ENCODE results near the gene ARPP19.
A peak's percentile ranks its signal among the peaks of the same experiment; 100 is the strongest.

The ARPP19 gene

GRCh38 chr15:52558196-52558595 lies 10.6 kb downstream of the ARPP19 start:
- Histone ChIP-seq H3K36me3 (ENCODE audit: control insufficient read depth in 1 of 2, insufficient read depth in 2 of 2, low read length in 2 of 2) (peaks cover 2 to 4% of the 10 kb centered on the region in 2 experiments), H3K4me1 (ENCODE audit: control insufficient read depth in 1 of 2, insufficient read depth in 2 of 2, low read length in 2 of 2) (peaks cover 0 to 2% of the 10 kb centered on the region in 2 experiments), H4K12ac (ENCODE audit: low read depth, low read length) (no peak overlapping the region), H2BK12ac (ENCODE audit: low read length) (no peak overlapping the region), H3K4ac (ENCODE audit: low read depth, low read length) (no peak overlapping the region), H3K4me2 (ENCODE audit: low read length) (no peak overlapping the region), H2BK120ac (ENCODE audit: insufficient read depth, low read length, poor library complexity) (no peak overlapping the region), H3K14ac (ENCODE audit: low read length) (no peak overlapping the region), H2AK5ac (ENCODE audit: low read length) (no peak overlapping the region), H3K4me3 (ENCODE audit: low read depth, low read length) (no peak overlapping the region), H4K8ac (ENCODE audit: low read depth, low read length) (no peak overlapping the region), H2AFZ (ENCODE audit: insufficient read depth, low read length, poor library complexity) (no peak overlapping the region), H3K9ac (ENCODE audit: low read length) (no peak overlapping the region), H3K79me2 (ENCODE audit: control insufficient read depth, insufficient read depth, low read length, poor library complexity) (peaks cover 6% of the 10 kb centered on the region), H3K79me1 (ENCODE audit: low read length) (no peaks in the 10 kb centered on the region), H3K27ac (ENCODE audit: low read depth, low read length) (peak overlapping the region; percentile 53), H3K9me3 (ENCODE audit: insufficient read depth, low read depth, low read length) (no peaks in the 10 kb centered on the region), H3K27me3 (ENCODE audit: insufficient read depth, low read length) (no peaks in the 10 kb centered on the region), H3K23ac (ENCODE audit: low read length) (no peak overlapping the region), H2BK5ac (ENCODE audit: low read depth, low read length, poor library complexity) (no peak overlapping the region), H4K91ac (ENCODE audit: low read depth, low read length) (peak overlapping the region; percentile 45), H3K18ac (ENCODE audit: low read length) (no peak overlapping the region)
- no CpG with 5 or more reads among the region's 5 CpGs for WGBS (ENCODE audit: extremely low coverage, insufficient coverage, insufficient read length)
- peak; percentile 43 to 50 for DNase-seq

GRCh38 chr15:52557274-52557641 lies 11.6 kb downstream of the ARPP19 start:
- Histone ChIP-seq H4K91ac (ENCODE audit: low read depth, low read length) (no peak overlapping the region), H3K14ac (ENCODE audit: low read length) (no peak overlapping the region), H4K12ac (ENCODE audit: low read depth, low read length) (no peak overlapping the region), H2BK5ac (ENCODE audit: low read depth, low read length, poor library complexity) (no peak overlapping the region), H2AFZ (ENCODE audit: insufficient read depth, low read length, poor library complexity) (no peak overlapping the region), H3K4me1 (ENCODE audit: control insufficient read depth in 1 of 2, insufficient read depth in 2 of 2, low read length in 2 of 2) (peaks cover 0 to 2% of the 10 kb centered on the region in 2 experiments), H3K18ac (ENCODE audit: low read length) (no peak overlapping the region), H2AK5ac (ENCODE audit: low read length) (no peak overlapping the region), H3K9ac (ENCODE audit: low read length) (no peak overlapping the region), H2BK12ac (ENCODE audit: low read length) (no peak overlapping the region), H4K8ac (ENCODE audit: low read depth, low read length) (no peak overlapping the region), H3K4me2 (ENCODE audit: low read length) (no peak overlapping the region), H3K79me2 (ENCODE audit: control insufficient read depth, insufficient read depth, low read length, poor library complexity) (peaks cover 4% of the 10 kb centered on the region), H3K79me1 (ENCODE audit: low read length) (no peaks in the 10 kb centered on the region), H3K36me3 (ENCODE audit: control insufficient read depth in 1 of 2, insufficient read depth in 2 of 2, low read length in 2 of 2) (peaks cover 1 to 2% of the 10 kb centered on the region in 2 experiments), H3K27ac (ENCODE audit: low read depth, low read length) (no peak overlapping the region), H3K4ac (ENCODE audit: low read depth, low read length) (no peak overlapping the region), H3K27me3 (ENCODE audit: insufficient read depth, low read length) (no peaks in the 10 kb centered on the region), H2BK120ac (ENCODE audit: insufficient read depth, low read length, poor library complexity) (no peak overlapping the region), H3K9me3 (ENCODE audit: insufficient read depth, low read depth, low read length) (no peaks in the 10 kb centered on the region), H3K4me3 (ENCODE audit: low read depth, low read length) (no peak overlapping the region), H3K23ac (ENCODE audit: low read length) (no peak overlapping the region)
- no peak for DNase-seq

- no peaks in the 10 kb centered on the region for H3K79me1 ChIP-seq (ENCODE audit: low read length)
- no peak overlapping the region for H3K23ac ChIP-seq (ENCODE audit: low read length)
- no peak overlapping the region for H3K4me2 ChIP-seq (ENCODE audit: low read length)
- H3K4me1 ChIP-seq (ENCODE audit: control insufficient read depth in 1 of 2, insufficient read depth in 2 of 2, low read length in 2 of 2): peaks cover 0 to 2% of the 10 kb centered on the region in 2 experiments
- H3K4me3 ChIP-seq (ENCODE audit: low read depth, low read length): no peak overlapping the region
- no peak overlapping the region for H4K12ac ChIP-seq (ENCODE audit: low read depth, low read length)
- no peak overlapping the region for H2BK5ac ChIP-seq (ENCODE audit: low read depth, low read length, poor library complexity)
- DNase-seq: no peak
- H2BK120ac ChIP-seq (ENCODE audit: insufficient read depth, low read length, poor library complexity): no peak overlapping the region
- H3K27me3 ChIP-seq (ENCODE audit: insufficient read depth, low read length): no peaks in the 10 kb centered on the region
- peaks cover 4% of the 10 kb centered on the region for H3K79me2 ChIP-seq (ENCODE audit: control insufficient read depth, insufficient read depth, low read length, poor library complexity)
- H3K14ac ChIP-seq (ENCODE audit: low read length): no peak overlapping the region
- no peak overlapping the region for H2BK12ac ChIP-seq (ENCODE audit: low read length)
- WGBS (ENCODE audit: extremely low coverage, insufficient coverage, insufficient read length): no CpG with 5 or more reads among the region's 3 CpGs
- H3K4ac ChIP-seq (ENCODE audit: low read depth, low read length): no peak overlapping the region
- no peak overlapping the region for H3K18ac ChIP-seq (ENCODE audit: low read length)
- no peak overlapping the region for H3K9ac ChIP-seq (ENCODE audit: low read length)
- H3K27ac ChIP-seq (ENCODE audit: low read depth, low read length): no peak overlapping the region
- H4K91ac ChIP-seq (ENCODE audit: low read depth, low read length): no peak overlapping the region
- peaks cover 3 to 5% of the 10 kb centered on the region in 2 experiments for H3K36me3 ChIP-seq (ENCODE audit: control insufficient read depth in 1 of 2, insufficient read depth in 2 of 2, low read length in 2 of 2)
- H4K8ac ChIP-seq (ENCODE audit: low read depth, low read length): no peak overlapping the region
- no peak overlapping the region for H2AFZ ChIP-seq (ENCODE audit: insufficient read depth, low read length, poor library complexity)
- no peak overlapping the region for H2AK5ac ChIP-seq (ENCODE audit: low read length)
- no peaks in the 10 kb centered on the region for H3K9me3 ChIP-seq (ENCODE audit: insufficient read depth, low read depth, low read length)
Measured at GRCh38 chr15:52556524-52557273, 12.1 kb downstream of the ARPP19 start.

GRCh38 chr15:52552303-52552702 lies 16.5 kb downstream of the ARPP19 start:
- Histone ChIP-seq H3K79me2 (ENCODE audit: control insufficient read depth, insufficient read depth, low read length, poor library complexity) (no peaks in the 10 kb centered on the region), H3K4ac (ENCODE audit: low read depth, low read length) (no peak overlapping the region), H3K23ac (ENCODE audit: low read length) (no peak overlapping the region), H2AFZ (ENCODE audit: insufficient read depth, low read length, poor library complexity) (no peak overlapping the region), H2BK120ac (ENCODE audit: insufficient read depth, low read length, poor library complexity) (no peak overlapping the region), H4K8ac (ENCODE audit: low read depth, low read length) (no peak overlapping the region), H4K12ac (ENCODE audit: low read depth, low read length) (no peak overlapping the region), H2BK5ac (ENCODE audit: low read depth, low read length, poor library complexity) (no peak overlapping the region), H3K9me3 (ENCODE audit: insufficient read depth, low read depth, low read length) (no peaks in the 10 kb centered on the region), H3K14ac (ENCODE audit: low read length) (no peak overlapping the region), H3K4me2 (ENCODE audit: low read length) (no peak overlapping the region), H4K91ac (ENCODE audit: low read depth, low read length) (no peak overlapping the region), H3K27me3 (ENCODE audit: insufficient read depth, low read length) (no peaks in the 10 kb centered on the region), H2BK12ac (ENCODE audit: low read length) (no peak overlapping the region), H3K27ac (ENCODE audit: low read depth, low read length) (no peak overlapping the region), H3K4me3 (ENCODE audit: low read depth, low read length) (no peak overlapping the region), H3K79me1 (ENCODE audit: low read length) (no peaks in the 10 kb centered on the region), H3K36me3 (ENCODE audit: control insufficient read depth in 1 of 2, insufficient read depth in 2 of 2, low read length in 2 of 2) (peaks cover 6 to 8% of the 10 kb centered on the region in 2 experiments), H3K9ac (ENCODE audit: low read length) (no peak overlapping the region), H2AK5ac (ENCODE audit: low read length) (no peak overlapping the region), H3K4me1 (ENCODE audit: control insufficient read depth in 1 of 2, insufficient read depth in 2 of 2, low read length in 2 of 2) (no peaks in the 10 kb centered on the region), H3K18ac (ENCODE audit: low read length) (no peak overlapping the region)
- no CpG with 5 or more reads among the region's 2 CpGs for WGBS (ENCODE audit: extremely low coverage, insufficient coverage, insufficient read length)
- no peak for DNase-seq
